H1 (cell line): ENCODE measurements around the gene GNG7. TPM values are rescaled to one million over a fixed set of nuclear protein-coding genes. Genes with fewer than 3 reads are reported as not detected.

Experiments used
- CTCF ChIA-PET: fragments of 300-600 bp; sonication (Branson Sonifier 250); formaldehyde crosslinking; loops from one replicate; lab custom pipeline; 2021; ENCODE audit not compliant: partially characterized antibody; lab: Charles Lee
- POLR2A ChIA-PET: fragments of 300-600 bp; sonication (Branson Sonifier 250); formaldehyde crosslinking; loops from one replicate; lab custom pipeline; 2021; ENCODE audit warnings: inconsistent platforms; ENCODE audit not compliant: partially characterized antibody; lab: Charles Lee
- DNase-seq, 2 experiments: peaks; one replicate each; pipeline versions ENCODE4 v3.0.0 to v3.0.0-alpha.2; 2010 to 2022; ENCODE audit warnings: low spot score in 2 of 2, low read depth in 1 of 2, mixed read lengths in 1 of 2
- FAIRE-seq: peaks from 2 replicates; lab custom pipeline; 2011; peaks lifted over from hg19 to GRCh38; lab: Jason Lieb, UNC
- H2AFZ ChIP-seq: 2 replicates; pipeline ENCODE4 v1.8.1; 2012; ENCODE audit warnings: low read length, inconsistent platforms
- H2AK5ac ChIP-seq: 2 replicates; pipeline ENCODE4 v1.6.1; 2013; ENCODE audit warnings: low read depth, low read length
- H2BK120ac ChIP-seq: replicated peaks from 2 replicates; pipeline ENCODE3; 2013; ENCODE audit warnings: low read depth, low read length, inconsistent platforms
- H2BK12ac ChIP-seq: 2 replicates; pipeline ENCODE4 v1.6.1; 2013; ENCODE audit warnings: low read depth, low read length
- H2BK15ac ChIP-seq: 2 replicates; pipeline ENCODE4 v1.6.1; 2013; ENCODE audit warnings: low read length
- H2BK20ac ChIP-seq: 2 replicates; pipeline ENCODE4 v1.6.1; 2013; ENCODE audit warnings: low read length
- H2BK5ac ChIP-seq: 2 replicates; pipeline ENCODE4 v1.6.1; 2013; ENCODE audit warnings: low read depth, low read length
- H3K14ac ChIP-seq: 2 replicates; pipeline ENCODE4 v1.6.1; 2013; ENCODE audit warnings: inconsistent platforms; ENCODE audit not compliant: insufficient read length
- H3K18ac ChIP-seq: 2 replicates; pipeline ENCODE4 v1.6.1; 2013; ENCODE audit warnings: low read length; ENCODE audit errors: extremely low read depth
- H3K23ac ChIP-seq: 2 replicates; pipeline ENCODE4 v1.6.1; 2013; ENCODE audit warnings: inconsistent platforms; ENCODE audit not compliant: insufficient read length
- H3K23me2 ChIP-seq: 2 replicates; pipeline ENCODE4 v1.6.1; 2013; ENCODE audit warnings: low read depth, low read length
- H3K27ac ChIP-seq: 2 replicates; pipeline ENCODE4 v1.6.1; 2011; ENCODE audit warnings: low read depth, low read length, inconsistent platforms
- H3K27me3 ChIP-seq, 4 experiments: replicated peaks in 1 of 4; 1 replicate in 1 of 4; 2 replicates in 3 of 4; pipeline versions ENCODE4 v1.6.1 to v1.8.1; 2011 to 2013; ENCODE audit warnings: low read length in 3 of 4, mild to moderate bottlenecking in 3 of 4, inconsistent platforms in 2 of 4, mixed read lengths in 2 of 4, moderate library complexity in 1 of 4; ENCODE audit not compliant: control insufficient read depth in 3 of 4, insufficient read depth in 3 of 4; ENCODE audit errors: extremely low read depth in 1 of 4
- H3K36me3 ChIP-seq, 4 experiments: 2 replicates each; pipeline versions ENCODE4 v1.6.1 to v1.8.1; 2011 to 2013; ENCODE audit warnings: mild to moderate bottlenecking in 4 of 4, low read length in 3 of 4, moderate library complexity in 2 of 4, control low read depth in 1 of 4, inconsistent platforms in 1 of 4; ENCODE audit not compliant: insufficient read depth in 4 of 4, control insufficient read depth in 2 of 4
- H3K4ac ChIP-seq: replicated peaks from 2 replicates; pipeline ENCODE3; 2013; ENCODE audit warnings: low read length, low read depth, mixed read lengths, inconsistent platforms; ENCODE audit not compliant: insufficient read length
- H3K4me1 ChIP-seq, 4 experiments: replicated peaks in 1 of 4; 1 replicate in 1 of 4; 2 replicates in 3 of 4; pipeline versions ENCODE4 v1.6.1 to v1.8.1; 2011 to 2013; ENCODE audit warnings: low read length in 3 of 4, inconsistent platforms in 2 of 4, mixed read lengths in 1 of 4; ENCODE audit not compliant: insufficient read depth in 4 of 4, control insufficient read depth in 3 of 4
- H3K4me2 ChIP-seq, 2 experiments: 2 replicates each; pipeline versions ENCODE4 v1.6.1 to v1.8.1; 2011 to 2013; ENCODE audit warnings: low read depth in 2 of 2, low read length in 2 of 2, control low read depth in 1 of 2, inconsistent platforms in 1 of 2, mild to moderate bottlenecking in 1 of 2; ENCODE audit not compliant: insufficient read depth in 1 of 2
- H3K4me3 ChIP-seq, 4 experiments: fragments of 200-600, 300-600 bp in 1 of 4; sonication (generic), shearing (Covaris generic), sonication (Bioruptor Twin) in 1 of 4; 2 replicates each; pipeline versions ENCODE4 v1.5.1 to v1.8.1; 2011 to 2016; ENCODE audit warnings: low read length in 4 of 4, low read depth in 3 of 4, control low read depth in 2 of 4, inconsistent platforms in 2 of 4, mild to moderate bottlenecking in 2 of 4, mixed read lengths in 1 of 4, moderate library complexity in 1 of 4; ENCODE audit not compliant: insufficient read depth in 2 of 4; ENCODE audit errors: extremely low read depth in 1 of 4
- H3K56ac ChIP-seq: replicated peaks from 2 replicates; pipeline ENCODE3; 2013; ENCODE audit warnings: low read depth, mild to moderate bottlenecking, mixed read lengths, low read length, inconsistent platforms; ENCODE audit not compliant: insufficient read length
- H3K79me1 ChIP-seq: 2 replicates; pipeline ENCODE4 v1.6.1; 2013; ENCODE audit warnings: low read depth, low read length, control low read depth
- H3K79me2 ChIP-seq, 2 experiments: 2 replicates each; pipeline versions ENCODE4 v1.6.1 to v1.8.1; 2012 to 2013; ENCODE audit warnings: low read length in 2 of 2, mild to moderate bottlenecking in 2 of 2, inconsistent platforms in 1 of 2; ENCODE audit not compliant: insufficient read depth in 2 of 2, control insufficient read depth in 1 of 2
- H3K9ac ChIP-seq, 4 experiments: replicated peaks in 1 of 4; 1 replicate in 1 of 4; 2 replicates in 3 of 4; pipeline versions ENCODE4 v1.6.1 to v1.8.1; 2011 to 2013; ENCODE audit warnings: low read depth in 3 of 4, low read length in 3 of 4, control low read depth in 2 of 4, mild to moderate bottlenecking in 2 of 4, moderate library complexity in 2 of 4, inconsistent platforms in 1 of 4; ENCODE audit errors: extremely low read depth in 1 of 4
- H3K9me3 ChIP-seq, 2 experiments: 2 replicates each; pipeline versions ENCODE4 v1.6.1 to v1.8.1; 2012 to 2013; ENCODE audit warnings: mild to moderate bottlenecking in 2 of 2, moderate library complexity in 2 of 2, control low read depth in 1 of 2, inconsistent platforms in 1 of 2, low read depth in 1 of 2, low read length in 1 of 2, mixed read lengths in 1 of 2; ENCODE audit not compliant: insufficient read depth in 2 of 2
- H4K20me1 ChIP-seq, 2 experiments: replicated peaks in 1 of 2; 2 replicates each; pipeline versions ENCODE3 to v1.8.1; 2011 to 2013; ENCODE audit warnings: inconsistent platforms in 2 of 2, low read length in 2 of 2, mild to moderate bottlenecking in 1 of 2; ENCODE audit not compliant: insufficient read depth in 2 of 2, control insufficient read depth in 1 of 2
- H4K5ac ChIP-seq: 2 replicates; pipeline ENCODE4 v1.6.1; 2013; ENCODE audit warnings: low read length, low read depth, mixed read lengths, inconsistent platforms; ENCODE audit not compliant: insufficient read length
- H4K8ac ChIP-seq: 2 replicates; pipeline ENCODE4 v1.8.0; 2013; ENCODE audit warnings: mild to moderate bottlenecking, moderate library complexity, low read length, inconsistent platforms; ENCODE audit not compliant: insufficient read depth; ENCODE audit errors: extremely low read depth
- H4K91ac ChIP-seq: replicated peaks from 2 replicates; pipeline ENCODE3; 2013; ENCODE audit warnings: low read length, mixed read lengths, inconsistent platforms; ENCODE audit not compliant: insufficient read length
- BACH1 ChIP-seq: IDR thresholded peaks from 2 replicates; pipeline ENCODE4 v1.6.1; 2012; ENCODE audit warnings: low read length, improper control_type of control experiment
- CBX5 ChIP-seq: fragments of 300-800, 300-1000 bp; sonication (generic); IDR thresholded peaks from 2 replicates; pipeline ENCODE4 v1.7.1; 2016; ENCODE audit warnings: antibody characterized with exemption, low read length, low read depth
- CTBP2 ChIP-seq: IDR thresholded peaks from 2 replicates; pipeline ENCODE4 v1.7.0; 2011; ENCODE audit warnings: borderline replicate concordance, mild to moderate bottlenecking, moderate library complexity, mixed read lengths, low read length; ENCODE audit not compliant: insufficient read depth, insufficient read length
- EP300 ChIP-seq, 2 experiments: IDR thresholded peaks; 1 replicate in 1 of 2; 2 replicates in 1 of 2; pipeline ENCODE4 v1.6.1; 2011 to 2012; ENCODE audit warnings: low read depth in 2 of 2, low read length in 2 of 2, mild to moderate bottlenecking in 2 of 2, borderline replicate concordance in 1 of 2, inconsistent platforms in 1 of 2, moderate library complexity in 1 of 2
- JUN ChIP-seq: IDR thresholded peaks from 2 replicates; pipeline ENCODE4 v1.6.1; 2011; ENCODE audit warnings: low read depth, mild to moderate bottlenecking, improper control_type of control experiment, low read length
- KDM1A ChIP-seq: fragments of 200-600, 300-600 bp; sonication (generic); IDR thresholded peaks from 2 replicates; pipeline ENCODE4 v1.7.1; 2016; ENCODE audit warnings: mild to moderate bottlenecking, low read length, borderline replicate concordance
- KDM4A ChIP-seq: IDR thresholded peaks from one replicate; pipeline ENCODE4 v1.7.1; 2012; ENCODE audit warnings: low read depth, mild to moderate bottlenecking, moderate library complexity, low read length, inconsistent platforms; ENCODE audit not compliant: severe bottlenecking
- NANOG ChIP-seq: IDR thresholded peaks from 2 replicates; pipeline ENCODE4 v1.6.1; 2011; ENCODE audit warnings: low read length, low read depth, mild to moderate bottlenecking, inconsistent platforms; ENCODE audit not compliant: insufficient read depth, poor library complexity, severe bottlenecking
- RBBP5 ChIP-seq: IDR thresholded peaks from 2 replicates; pipeline ENCODE4 v1.7.1; 2012; ENCODE audit warnings: low read depth, mild to moderate bottlenecking, inconsistent platforms, low read length, moderate library complexity, borderline replicate concordance
- RFX5 ChIP-seq: IDR thresholded peaks from 2 replicates; pipeline ENCODE4 v1.6.1; 2011; ENCODE audit warnings: low read depth, low read length, improper control_type of control experiment, borderline replicate concordance
- SIN3A ChIP-seq, 2 experiments: IDR thresholded peaks in 1 of 2; conservative IDR thresholded peaks in 1 of 2; 2 replicates each; pipeline ENCODE4 v1.6.1; 2011 to 2012; ENCODE audit warnings: low read length in 2 of 2, improper control_type of control experiment in 1 of 2, low read depth in 1 of 2, mild to moderate bottlenecking in 1 of 2
- SP2 ChIP-seq: IDR thresholded peaks from 2 replicates; pipeline ENCODE4 v1.6.1; 2012; ENCODE audit warnings: mild to moderate bottlenecking, low read length, inconsistent platforms
- SP4 ChIP-seq: IDR thresholded peaks from 2 replicates; pipeline ENCODE4 v1.6.1; 2012; ENCODE audit warnings: low read length, inconsistent platforms
- WGBS, 2 experiments: shearing (Covaris generic) in 1 of 2; methylation state at CpG; one replicate each; pipeline versions ENCODE4 v1.1.6 to v1.1.7; 2013 to 2015; ENCODE audit warnings: low lambda C conversion rate in 2 of 2, mixed read lengths in 2 of 2, inconsistent platforms in 1 of 2, low coverage in 1 of 2, missing lambda C conversion rate in 1 of 2; ENCODE audit not compliant: insufficient replicate concordance in 2 of 2, insufficient coverage in 1 of 2, insufficient read length in 1 of 2; ENCODE audit errors: extremely low coverage in 1 of 2, missing lambda C conversion rate in 1 of 2; 5-methylcytosine and 5-hydroxymethylcytosine counted together
- polyA plus RNA-seq, 7 experiments: library from polyadenylated mRNA; depleted of rRNA in 3 of 7; stranded (reverse) in 5 of 7; unstranded in 2 of 7; fragments of >200 nt in 5 of 7; fragments of 200-250 nt in 2 of 7; gene quantifications; 1 replicate in 5 of 7; 2 replicates in 1 of 7; 4 replicates in 1 of 7; pipeline versions ENCODE4 v1.2.1 to v1.2.3, GENCODE V29; 2011 to 2013; ENCODE audit warnings: missing spikeins in 2 of 7, mixed read lengths in 2 of 7
- total RNA-seq: library from RNA; stranded (reverse); fragmentation: NEBNext Ultra II Directional; extraction: Animal tissue kit (Norgen Biotek cat#: 25700); gene quantifications from 2 replicates; pipeline ENCODE4 v1.2.1, GENCODE V29; 2021

Gene GNG7
- total and polyA plus RNA-seq, 2 of the 8 experiments (the other 6 are each of a cell fraction or from before 2014, with no cell fraction given) = 2.8 to 7.8 TPM

GRCh38 chr19:2589441-2589840, 113.1 kb downstream of the GNG7 start:
- no peak overlapping the region for H4K5ac ChIP-seq
- no peak overlapping the region for H3K18ac ChIP-seq
- H4K8ac ChIP-seq = no peak overlapping the region
- H3K4me2 ChIP-seq = no peak overlapping the region
- no peaks in the 10 kb centered on the region for H3K36me3 ChIP-seq
- peak overlapping the region; percentile 65 for H2AK5ac ChIP-seq
- peaks cover 7% of the 10 kb centered on the region; the same call in 1 of the 2 replicates for H3K23me2 ChIP-seq
- H3K14ac ChIP-seq = no peak overlapping the region
- 88% methylated on average over 10 of the region's 10 CpGs; no CpG with 5 or more reads in 1 of the 2 experiments for WGBS, 2 experiments
- DNase-seq = no peak
- CTCF ChIA-PET = interaction anchor here (0.6 to 3.5 kb wide), 6 partner anchors 10 to 453 kb away, joined by 3 to 23 read pairs (median 4); no protein-coding TSS in a partner anchor
- H2AFZ ChIP-seq = no peak overlapping the region
- no peak overlapping the region for H3K4ac ChIP-seq
- no peaks in the 10 kb centered on the region for H3K79me1 ChIP-seq
- H3K23ac ChIP-seq = no peak overlapping the region
- no peak overlapping the region for H2BK12ac ChIP-seq
- H2BK120ac ChIP-seq = no peak overlapping the region
- no peaks in the 10 kb centered on the region for H4K20me1 ChIP-seq
- POLR2A ChIA-PET = interaction anchor here (1.1 to 4.9 kb wide), 4 partner anchors 12 to 162 kb away, joined by 3 to 37 read pairs (median 17); partner anchors contain the start of genes GADD45B and TIMM13
- H3K4me1 ChIP-seq = peaks cover 3 to 16% (median 7%) of the 10 kb centered on the region in 4 experiments
- no peak overlapping the region; the same call in none of the 2 replicates for H2BK15ac ChIP-seq
- H2BK20ac ChIP-seq = no peak overlapping the region
- H3K27ac ChIP-seq = no peak overlapping the region
- peaks cover 0 to 3% (median 0%) of the 10 kb centered on the region in 4 experiments; a peak in 1 of 7 replicates for H3K27me3 ChIP-seq
- no peaks in the 10 kb centered on the region for H3K79me2 ChIP-seq
- H3K9me3 ChIP-seq = no peaks in the 10 kb centered on the region
- H3K9ac ChIP-seq = no peak overlapping the region; a peak in 3 of 7 replicates
- no peak overlapping the region for H4K91ac ChIP-seq
- no peak overlapping the region for H3K56ac ChIP-seq
- no peak for FAIRE-seq
- H2BK5ac ChIP-seq = no peak overlapping the region
- no peak overlapping the region for H3K4me3 ChIP-seq
- TF ChIP-seq CTBP2 = no peak
- no peak for TF ChIP-seq NANOG
- TF ChIP-seq SIN3A (conservative IDR thresholded peaks at IDR 0.05 in 1 of 2, IDR thresholded peaks at IDR 0.05 in 1 of 2; ENCODE audit: low read depth in 1 of 2, low read length in 2 of 2) = no peak
- TF ChIP-seq RFX5 = no peak
- no peak for TF ChIP-seq SP2
- TF ChIP-seq SP4 = no peak
- no peak for TF ChIP-seq EP300 (IDR thresholded peaks at IDR 0.05; ENCODE audit: borderline replicate concordance in 1 of 2, low read depth in 2 of 2, low read length in 2 of 2)
- TF ChIP-seq RBBP5 = no peak
- TF ChIP-seq BACH1 = no peak
- TF ChIP-seq KDM4A = no peak
- TF ChIP-seq JUN = no peak
- no peak for TF ChIP-seq KDM1A
- no peak for TF ChIP-seq CBX5
